Measurements from ENCODE around the gene LRBA.
A peak's percentile ranks its signal among the peaks of the same experiment; 100 is the strongest.

LRBA gene

DNA sequence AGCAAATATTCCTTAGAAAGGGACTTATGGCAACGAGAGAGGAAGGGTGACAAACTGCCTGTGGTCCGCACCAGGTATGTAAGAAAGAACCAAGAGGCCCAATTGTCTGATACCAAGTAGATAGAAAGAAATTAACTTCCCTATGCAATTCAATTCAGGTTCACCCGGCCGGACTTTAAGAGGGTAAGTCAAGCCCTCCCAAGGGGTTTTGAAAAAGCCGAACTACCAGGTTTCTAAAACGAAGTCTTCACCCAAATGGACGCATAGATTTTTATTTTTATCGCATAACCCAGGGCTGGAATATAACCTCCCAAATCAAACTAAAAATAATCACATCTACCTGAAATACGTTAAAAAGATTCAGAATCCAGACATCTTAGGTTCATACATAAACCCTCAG lies 434.8 kb downstream of the LRBA start:
- no peak overlapping the region for H3K4me3 ChIP-seq (ENCODE audit: low read length)
- DNase-seq (ENCODE audit: low read depth), result no peak
- TF ChIP-seq, protein P1, sequence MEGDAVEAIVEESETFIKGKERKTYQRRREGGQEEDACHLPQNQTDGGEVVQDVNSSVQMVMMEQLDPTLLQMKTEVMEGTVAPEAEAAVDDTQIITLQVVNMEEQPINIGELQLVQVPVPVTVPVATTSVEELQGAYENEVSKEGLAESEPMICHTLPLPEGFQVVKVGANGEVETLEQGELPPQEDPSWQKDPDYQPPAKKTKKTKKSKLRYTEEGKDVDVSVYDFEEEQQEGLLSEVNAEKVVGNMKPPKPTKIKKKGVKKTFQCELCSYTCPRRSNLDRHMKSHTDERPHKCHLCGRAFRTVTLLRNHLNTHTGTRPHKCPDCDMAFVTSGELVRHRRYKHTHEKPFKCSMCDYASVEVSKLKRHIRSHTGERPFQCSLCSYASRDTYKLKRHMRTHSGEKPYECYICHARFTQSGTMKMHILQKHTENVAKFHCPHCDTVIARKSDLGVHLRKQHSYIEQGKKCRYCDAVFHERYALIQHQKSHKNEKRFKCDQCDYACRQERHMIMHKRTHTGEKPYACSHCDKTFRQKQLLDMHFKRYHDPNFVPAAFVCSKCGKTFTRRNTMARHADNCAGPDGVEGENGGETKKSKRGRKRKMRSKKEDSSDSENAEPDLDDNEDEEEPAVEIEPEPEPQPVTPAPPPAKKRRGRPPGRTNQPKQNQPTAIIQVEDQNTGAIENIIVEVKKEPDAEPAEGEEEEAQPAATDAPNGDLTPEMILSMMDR (IDR thresholded peaks at IDR 0.05; ENCODE audit: insufficient read depth, low read depth, low read length, missing control alignments), result no peak

GRCh38 chr4:150579551-150580234 lies 435.4 kb downstream of the LRBA start:
- TF ChIP-seq, protein P1 (IDR thresholded peaks at IDR 0.05; ENCODE audit: insufficient read depth, low read depth, low read length, missing control alignments), result no peak
- H3K4me3 ChIP-seq (ENCODE audit: low read length), result peak overlapping the region; percentile 7
- no peak for DNase-seq (ENCODE audit: low read depth)

DNA sequence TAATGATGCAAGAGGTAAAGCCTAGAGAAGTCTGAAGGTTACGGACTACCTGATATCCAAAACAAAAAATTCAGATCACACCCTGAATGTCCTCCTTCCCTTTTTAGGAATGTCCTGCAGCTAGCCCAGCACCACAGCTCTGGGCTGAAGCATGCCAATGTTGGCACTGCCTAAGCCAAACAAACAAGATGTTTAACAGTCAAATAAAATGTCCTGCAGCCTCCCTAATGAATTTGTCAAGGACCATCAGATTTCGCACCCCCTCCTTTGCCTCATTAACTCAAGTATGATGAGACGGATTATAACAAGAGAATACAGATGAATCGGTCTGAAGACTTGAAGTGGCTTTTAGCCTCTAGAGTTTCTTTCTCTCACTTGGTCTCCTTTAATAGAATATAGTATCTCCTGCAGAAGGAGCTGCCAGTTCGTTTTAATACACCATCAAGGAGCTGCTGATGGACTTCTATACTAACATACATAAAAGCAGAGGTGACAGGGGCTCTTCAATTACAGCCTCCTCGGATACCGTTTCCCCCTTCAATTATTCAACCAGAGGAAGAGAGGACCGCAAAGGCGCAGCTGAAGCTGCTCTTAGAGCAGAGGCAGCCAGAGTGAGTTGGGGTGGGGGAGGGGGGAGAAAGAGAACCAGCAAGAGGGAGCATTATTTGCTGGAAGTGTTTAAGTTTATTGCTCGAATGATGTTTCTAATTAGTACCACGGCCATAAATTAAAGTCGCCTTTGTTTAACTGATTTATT lies 436.2 kb downstream of the LRBA start:
- TF ChIP-seq, protein P1 (IDR thresholded peaks at IDR 0.05; ENCODE audit: insufficient read depth, low read depth, low read length, missing control alignments), result no peak
- no peak for DNase-seq (ENCODE audit: low read depth)
- H3K4me3 ChIP-seq (ENCODE audit: low read length), result no peak overlapping the region

- H3K4me3 ChIP-seq (ENCODE audit: low read length), result no peak overlapping the region
- TF ChIP-seq, protein P1 (IDR thresholded peaks at IDR 0.05; ENCODE audit: insufficient read depth, low read depth, low read length, missing control alignments), result no peak
- no peak for DNase-seq (ENCODE audit: low read depth)
These were observed 437.3 kb downstream of the LRBA start for GRCh38 chr4:150577796-150578195.

DNA sequence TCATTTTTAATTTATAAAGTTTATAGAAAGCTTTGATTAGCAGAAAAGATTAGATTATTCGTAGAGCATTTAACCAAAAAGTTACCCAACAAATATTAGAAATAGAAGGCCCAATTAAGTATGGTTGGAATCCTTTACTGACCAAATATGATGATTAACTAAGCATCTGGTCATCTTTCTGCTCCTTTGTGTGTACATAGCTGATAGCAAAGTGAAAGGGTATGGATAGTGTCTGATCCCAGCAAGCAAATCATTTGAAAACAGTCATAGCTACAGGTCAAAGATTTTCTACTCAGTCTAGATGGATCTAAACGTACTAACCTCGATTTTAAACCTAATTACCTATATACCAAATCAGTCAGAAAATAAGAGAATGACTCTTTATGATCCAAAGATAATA lies 440.4 kb downstream of the LRBA start:
- TF ChIP-seq, protein P1 (IDR thresholded peaks at IDR 0.05; ENCODE audit: insufficient read depth, low read depth, low read length, missing control alignments), result no peak
- H3K4me3 ChIP-seq (ENCODE audit: low read length), result no peak overlapping the region
- DNase-seq (ENCODE audit: low read depth), result no peak

DNA sequence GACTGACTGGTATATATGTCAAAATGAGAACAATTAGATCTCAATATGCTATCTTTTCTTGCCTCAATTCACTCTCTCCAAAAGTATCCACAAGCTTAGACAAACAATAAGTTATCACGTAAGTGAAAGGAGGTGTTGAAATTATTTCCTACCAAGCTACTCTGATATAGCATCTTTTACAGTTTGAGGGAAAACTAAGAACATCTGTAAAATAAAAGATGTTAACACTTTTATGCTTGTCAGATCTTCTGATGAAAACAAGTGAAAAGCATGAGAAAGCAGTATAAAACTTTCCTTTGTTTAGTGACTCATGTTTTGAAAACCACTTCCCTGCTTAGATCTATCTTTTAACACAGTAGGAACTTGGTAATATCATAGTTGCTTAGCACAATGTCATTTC lies 441.6 kb downstream of the LRBA start:
- DNase-seq (ENCODE audit: low read depth), result peak; percentile 8
- no peak overlapping the region for H3K4me3 ChIP-seq (ENCODE audit: low read length)
- TF ChIP-seq, protein P1 (IDR thresholded peaks at IDR 0.05; ENCODE audit: insufficient read depth, low read depth, low read length, missing control alignments), result no peak
